ENCODE measurements around the gene DHX35. TPM values are rescaled to one million over a fixed set of nuclear protein-coding genes. Genes with fewer than 3 reads are reported as not detected.
"Not testable (repeated sequence)": the region's sequence is repeated elsewhere in the genome, so short reads cannot be mapped to it uniquely, and the experiment has no call there.

The DHX35 gene
- polyA plus RNA-seq, 10 donors = 6.1 to 11.7 (median 8.3) TPM

DNA sequence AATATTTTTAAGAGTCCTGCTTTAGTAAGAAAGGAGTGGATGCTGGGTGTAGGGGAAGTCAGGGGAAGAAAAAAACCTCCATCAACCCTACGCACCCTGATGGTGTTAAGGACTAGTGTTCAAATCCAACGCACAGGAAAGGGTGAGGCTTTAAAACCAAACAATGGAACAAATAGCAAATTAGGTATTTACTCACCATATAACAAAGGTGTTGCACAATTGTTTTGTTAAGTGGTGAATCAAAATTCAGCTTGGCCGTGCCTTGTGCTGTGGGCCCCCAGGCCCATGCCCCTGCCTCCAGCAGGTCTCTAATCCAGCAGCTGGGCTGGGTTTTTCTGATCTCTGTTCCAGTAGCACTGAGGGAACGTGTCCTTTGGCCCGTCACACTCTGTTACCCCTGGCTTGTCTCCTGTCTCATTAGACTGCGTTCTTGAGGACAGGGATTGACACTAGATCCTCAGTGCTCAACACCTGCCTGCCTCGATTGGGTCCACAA is 24.1 kb upstream of the DHX35 start:
- DNase-seq = no peak

- DNase-seq = no peak
These were observed 22.5 kb upstream of the DHX35 start for GRCh38 chr20:38939686-38940085.

GRCh38 chr20:38940644-38941043 is 21.5 kb upstream of the DHX35 start:
- DNase-seq = no peak

DNA sequence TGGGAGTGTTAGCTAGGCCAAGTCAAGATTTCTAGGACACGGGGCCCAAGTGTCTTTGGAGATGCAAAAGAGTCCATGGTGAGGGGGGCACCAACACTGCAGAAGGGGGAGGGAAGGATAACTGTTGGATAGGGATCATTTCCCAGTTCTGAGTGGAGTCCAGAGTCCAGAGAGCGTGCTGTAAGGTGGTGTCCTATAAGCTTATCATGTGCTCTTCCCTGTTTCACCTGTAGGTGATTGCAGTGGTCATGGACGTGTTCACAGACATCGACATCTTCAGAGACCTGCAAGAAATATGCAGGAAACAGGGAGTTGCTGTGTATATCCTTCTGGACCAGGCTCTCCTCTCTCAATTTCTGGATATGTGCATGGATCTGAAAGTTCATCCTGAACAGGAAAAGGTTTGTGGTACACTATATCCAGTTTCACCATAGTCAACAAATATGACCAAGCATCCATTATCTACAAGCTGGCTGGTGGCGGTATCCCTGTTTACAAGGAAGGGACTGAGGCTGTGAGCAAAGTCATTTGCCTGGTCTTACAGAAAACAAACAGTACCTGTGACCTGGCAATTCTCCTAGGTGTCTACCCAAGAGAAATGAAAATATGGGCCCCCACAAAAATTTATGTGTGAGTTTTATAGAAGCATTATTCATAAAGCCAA is 20.3 kb upstream of the DHX35 start:
- DNase-seq = no peak

GRCh38 chr20:38945012-38945411 is 17.1 kb upstream of the DHX35 start:
- DNase-seq = no peak

DNA sequence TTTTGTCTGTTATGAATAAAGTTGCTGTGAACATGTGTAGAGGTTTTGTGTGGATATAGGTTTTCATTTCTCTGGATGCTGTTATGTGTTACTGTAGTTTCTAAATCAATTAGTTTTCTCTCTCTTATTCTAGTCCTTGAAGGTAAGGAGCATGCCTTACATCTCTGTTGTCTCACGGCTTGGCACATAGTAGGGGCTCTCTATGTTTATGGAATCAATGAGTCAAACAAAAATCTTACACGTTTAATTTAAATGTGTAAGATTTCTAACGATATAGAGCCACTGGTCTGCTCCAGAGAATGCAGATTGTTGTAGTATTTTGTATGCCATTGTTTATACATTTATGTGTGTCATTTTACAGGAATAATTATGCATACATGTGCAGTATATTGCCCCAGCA is 15.3 kb upstream of the DHX35 start:
- DNase-seq = no peak

GRCh38 chr20:38947931-38948362 is 14.2 kb upstream of the DHX35 start:
- no peak for DNase-seq

DNA sequence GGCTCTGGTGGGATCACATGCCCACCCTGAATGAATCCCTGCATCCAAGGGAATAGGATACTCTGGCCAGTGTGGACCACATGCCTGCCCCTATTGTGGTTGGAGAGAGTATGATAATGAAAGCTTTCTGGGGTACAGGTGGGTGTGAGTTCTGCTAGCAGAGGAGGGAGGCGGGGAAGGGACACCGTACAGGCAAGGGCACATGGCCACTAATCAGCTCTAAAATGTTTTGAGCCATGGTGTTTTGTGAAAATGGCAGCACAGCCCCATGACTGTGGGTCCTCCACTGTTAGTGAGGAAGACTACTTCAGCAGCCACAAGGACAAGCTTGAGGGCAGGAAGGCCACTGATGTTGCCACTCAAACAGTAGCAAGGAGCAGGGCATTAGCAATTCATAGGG is 11.9 kb upstream of the DHX35 start:
- no peak for DNase-seq

- no peak for DNase-seq
These were observed 10.5 kb upstream of the DHX35 start for GRCh38 chr20:38951611-38952010.

- no peak for DNase-seq
These were observed 10.0 kb upstream of the DHX35 start for GRCh38 chr20:38952153-38952552.

- DNase-seq = no peak
These were observed 8.4 kb upstream of the DHX35 start for GRCh38 chr20:38953630-38954340.

DNA sequence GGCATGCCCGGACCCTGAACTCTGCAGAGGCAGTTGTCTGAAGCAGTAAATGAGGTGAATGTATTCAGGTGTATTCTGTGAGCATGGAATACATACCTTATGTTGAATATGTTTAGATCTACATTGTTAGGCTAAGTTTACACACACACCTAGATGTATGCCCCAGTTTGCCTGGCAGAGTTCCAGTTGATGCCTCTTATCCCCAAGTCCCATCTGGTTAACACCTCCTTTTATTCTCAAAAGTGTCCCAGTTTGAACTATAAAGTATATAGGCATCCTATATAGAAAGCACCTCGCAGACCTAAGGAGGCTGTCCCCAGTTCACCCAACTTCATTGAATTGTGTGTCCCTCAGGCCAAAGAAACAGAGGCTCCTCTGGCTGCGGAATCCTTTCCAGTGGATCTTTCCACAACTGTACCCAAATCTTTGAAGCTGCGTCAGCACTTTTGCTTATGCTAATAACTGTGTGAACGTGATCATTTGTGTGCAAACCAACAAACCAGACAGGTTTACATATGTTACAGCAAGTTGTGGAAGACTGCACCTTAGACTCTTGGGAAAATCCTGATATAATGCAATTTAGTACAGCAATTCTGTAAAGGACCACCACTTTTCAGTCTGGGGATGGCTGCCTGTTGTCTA is 4.8 kb upstream of the DHX35 start:
- no peak for DNase-seq

DNA sequence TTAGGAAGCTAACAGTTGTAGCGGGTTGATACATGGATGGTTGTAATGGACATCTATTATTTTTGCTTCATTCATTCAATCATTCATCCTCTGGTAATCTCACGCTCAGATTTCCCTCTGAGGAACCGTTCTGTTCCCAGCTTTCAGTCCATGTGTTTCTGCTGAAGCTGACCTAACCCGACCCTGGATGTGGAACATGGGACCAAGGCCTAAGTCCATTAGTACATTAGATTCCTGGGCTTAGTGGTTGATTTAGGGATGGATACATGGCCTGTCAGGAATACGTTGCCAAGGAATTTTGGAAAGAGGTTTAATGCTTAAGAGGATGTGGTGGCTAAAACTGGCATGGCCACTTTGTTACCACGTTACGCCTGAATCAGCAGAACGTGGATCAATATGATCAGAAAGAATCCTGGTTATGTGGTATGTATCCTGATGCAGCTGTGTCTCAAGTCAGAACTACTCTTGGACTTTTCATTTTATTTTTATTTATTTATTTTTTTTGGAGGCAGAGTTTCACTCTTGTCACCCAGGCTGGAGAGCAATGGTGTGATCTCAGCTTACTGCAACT is 4.1 kb upstream of the DHX35 start:
- DNase-seq = no peak

DNA sequence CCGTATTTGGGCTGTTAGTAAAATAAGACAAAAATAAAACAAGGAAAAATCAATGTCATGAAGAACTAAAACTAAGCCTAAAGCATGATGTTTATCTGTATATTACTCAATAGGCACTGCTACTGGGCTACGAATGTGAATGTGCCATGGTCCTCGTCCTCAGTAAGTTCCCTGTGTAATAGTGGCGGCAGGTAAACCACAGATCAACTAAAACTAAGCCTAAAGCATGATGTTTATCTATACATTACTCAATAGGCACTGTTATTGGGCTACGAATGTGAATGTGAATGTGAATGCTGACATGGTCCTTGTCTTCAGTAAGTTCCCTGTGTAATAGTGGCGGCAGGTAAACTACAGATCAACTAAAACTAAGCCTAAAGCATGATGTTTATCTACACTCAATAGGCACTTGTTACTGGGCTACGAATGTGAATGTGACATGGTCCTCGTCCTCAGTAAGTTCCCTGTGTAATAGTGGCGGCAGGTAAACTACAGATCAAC is 1.9 kb upstream of the DHX35 start:
- not testable (repeated sequence) for DNase-seq

DNA sequence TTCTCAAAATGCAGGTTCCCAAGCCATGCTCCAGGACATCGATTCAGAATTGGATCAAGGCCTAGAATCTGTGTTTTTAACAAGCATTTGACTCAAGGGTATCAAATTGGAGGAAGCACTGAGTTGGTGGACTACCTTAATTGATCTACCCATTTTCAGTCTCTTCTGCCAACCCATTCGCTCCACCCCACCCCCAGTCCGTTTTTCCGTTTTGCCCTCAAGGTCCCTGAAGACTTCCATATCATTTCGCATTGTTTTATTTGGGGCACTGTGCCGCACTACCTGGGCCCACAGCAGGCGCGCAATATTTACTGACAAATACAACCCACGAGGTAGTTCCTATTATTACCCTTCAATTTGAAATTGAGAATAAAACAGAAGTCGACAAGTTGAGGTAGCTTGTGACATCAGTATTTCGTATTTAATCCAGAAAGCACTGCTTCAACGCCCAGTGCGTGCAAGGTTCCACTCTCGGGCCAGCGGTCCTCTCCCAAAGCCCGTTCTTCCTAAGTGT is 557 bp upstream of the DHX35 start:
- no peak for DNase-seq

DNA sequence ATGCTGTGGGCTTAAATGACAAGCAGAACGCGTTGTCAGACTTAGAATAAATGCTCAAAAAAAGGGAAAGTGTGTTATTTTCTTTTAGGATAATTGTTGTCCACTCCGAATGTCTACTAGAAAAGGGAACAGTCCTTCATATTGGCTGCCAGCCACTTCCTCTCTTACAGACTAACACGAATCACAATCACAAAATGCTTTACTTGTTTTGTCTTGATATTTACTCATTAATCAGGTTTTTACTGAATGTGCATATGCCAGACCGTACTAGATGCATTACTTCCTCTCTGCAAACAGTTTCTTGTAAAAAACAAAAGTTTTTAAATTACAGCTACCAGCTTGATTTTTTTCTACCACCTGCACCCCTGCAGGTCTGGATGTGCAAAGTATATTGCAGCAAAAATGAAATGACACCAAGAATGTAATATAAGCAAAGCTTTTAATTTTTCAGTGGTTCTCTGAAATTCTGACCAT is 821 bp downstream of the DHX35 start:
- DNase-seq = peak in 1 of 3 donors; percentile 9

DNA sequence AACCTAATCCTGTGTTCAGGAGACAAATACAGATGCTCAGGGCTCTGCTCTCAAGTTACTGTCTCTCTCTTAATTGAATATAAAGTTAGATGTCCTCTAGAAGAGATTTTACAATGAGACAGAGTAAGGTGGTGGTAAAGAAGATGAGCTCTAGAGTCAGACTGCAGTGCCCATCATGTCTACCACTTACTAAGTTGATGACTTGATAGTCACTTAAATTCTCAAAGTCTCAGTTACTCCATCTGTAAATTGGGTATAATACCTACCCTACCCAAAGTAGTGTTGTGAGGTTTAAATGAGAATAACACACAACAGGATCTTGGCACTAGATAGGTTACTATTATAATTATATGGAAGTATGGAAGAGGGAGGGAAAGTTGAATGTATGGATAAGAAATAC is 1.6 kb downstream of the DHX35 start:
- no peak for DNase-seq

DNA sequence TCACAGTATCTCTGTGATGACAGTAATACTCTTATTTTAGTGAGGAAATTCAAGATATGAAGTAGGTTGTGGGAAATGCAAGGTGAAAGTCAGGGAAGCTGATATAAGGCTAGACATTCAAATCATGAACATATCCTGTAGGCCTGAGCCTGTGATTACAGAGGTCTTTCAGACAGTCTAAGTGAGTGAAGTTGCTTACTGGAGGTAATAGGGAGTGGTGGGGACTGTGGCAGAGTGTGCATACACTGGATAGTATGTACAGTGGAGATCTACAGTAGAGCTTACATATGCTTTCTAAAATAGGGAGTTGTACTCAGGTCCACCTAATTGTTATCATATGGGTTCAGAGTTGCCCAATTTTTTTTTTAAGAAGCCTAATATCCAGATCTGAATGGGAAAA is 3.1 kb downstream of the DHX35 start:
- no peak for DNase-seq

DNA sequence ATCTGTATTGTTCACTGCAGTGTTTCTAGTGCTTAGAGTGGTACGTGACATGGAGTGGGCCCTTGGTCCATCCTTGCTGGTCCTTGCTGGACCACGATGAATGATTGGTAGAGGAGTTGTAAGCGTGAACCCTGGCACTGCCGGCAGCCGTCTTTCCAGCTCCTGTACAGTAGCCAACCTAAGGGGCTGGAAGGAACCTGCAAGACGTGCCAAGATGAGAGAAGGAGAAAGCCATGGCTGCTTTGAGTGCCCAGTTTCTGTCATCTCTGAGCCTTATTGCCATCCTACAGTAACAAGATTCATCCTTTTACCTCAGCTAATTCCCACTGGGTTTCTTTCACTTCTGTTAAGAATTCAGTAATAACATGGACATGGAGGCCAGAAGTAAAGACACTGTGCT is 5.9 kb downstream of the DHX35 start:
- no peak for DNase-seq

DNA sequence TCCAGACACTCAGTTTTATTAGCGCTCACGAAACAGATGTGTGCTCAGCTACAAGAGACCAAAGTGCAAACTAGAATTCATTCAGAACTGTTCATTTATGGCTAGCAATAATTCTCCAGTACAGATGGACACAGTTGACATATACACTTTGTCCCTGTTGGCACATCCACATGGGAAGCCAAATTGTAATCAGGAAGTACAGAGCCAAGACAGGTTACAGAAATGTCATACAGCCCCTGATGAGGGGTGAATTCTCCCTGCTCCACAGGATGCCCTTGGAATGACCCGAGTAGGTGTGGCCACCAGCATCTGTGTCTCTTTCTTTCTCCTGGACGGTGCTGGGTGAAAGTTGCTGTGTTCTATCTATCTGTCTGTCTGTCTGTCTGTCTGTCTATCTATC is 7.6 kb downstream of the DHX35 start:
- no peak for DNase-seq

DNA sequence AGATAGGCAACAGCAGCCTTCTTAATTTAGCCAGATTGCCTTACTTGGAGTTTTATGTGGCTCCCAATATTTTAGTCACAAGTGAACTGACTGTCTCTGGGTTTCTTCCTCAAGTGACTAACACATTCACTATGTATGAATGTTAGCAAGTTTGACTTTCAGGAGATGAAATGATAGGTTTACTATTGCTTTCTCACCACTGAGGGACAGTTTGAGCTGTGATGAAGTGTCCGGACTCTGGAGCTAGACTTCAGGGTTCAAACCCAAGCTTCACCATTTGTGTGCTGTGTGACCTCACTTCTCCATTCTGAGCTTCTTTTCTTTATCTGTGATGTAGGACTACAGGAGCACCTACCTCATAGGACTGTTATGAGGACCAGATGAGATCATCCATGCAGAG is 8.2 kb downstream of the DHX35 start:
- peak in 1 of 3 donors; percentile 71 for DNase-seq

GRCh38 chr20:38973107-38973506 is 11.0 kb downstream of the DHX35 start:
- no peak for DNase-seq
